B cell (primary cell): ENCODE data around the gene MPDZ. TPM values are rescaled to one million over a fixed set of nuclear protein-coding genes. Genes with fewer than 3 reads are reported as not detected.

Experiments used
- ATAC-seq: fragments of 200-7000 bp; cut with Tn5 transposase; one replicate; pipeline ENCODE4 v1.10.0; 2021; ENCODE audit warnings: low read depth, mild to moderate bottlenecking, moderate number of reproducible peaks, moderate library complexity
- CTCF ChIA-PET: fragments of 350-600 bp; sonication (Branson Sonifier 250); formaldehyde crosslinking; loops from one replicate; lab custom pipeline; 2021; ENCODE audit warnings: antibody characterized with exemption, inconsistent platforms; lab: Charles Lee
- POLR2A ChIA-PET: fragments of 350-600 bp; sonication (Branson Sonifier 250); formaldehyde crosslinking; loops from one replicate; lab custom pipeline; 2021; ENCODE audit warnings: antibody characterized with exemption; lab: Charles Lee
- DNase-seq: peaks from one replicate; pipeline ENCODE4 v3.0.0; 2013
- H2AFZ ChIP-seq: 2 replicates; pipeline ENCODE4 v1.6.1; 2012; ENCODE audit warnings: mild to moderate bottlenecking, low read depth, low read length; ENCODE audit not compliant: insufficient read depth, poor library complexity, severe bottlenecking
- H3K27ac ChIP-seq, 2 donors: 1 replicate in 1 of 2; 2 replicates in 1 of 2; pipeline ENCODE4 v1.5.1; 2012 to 2013; ENCODE audit warnings: low read length in 2 of 2, mild to moderate bottlenecking in 2 of 2, moderate library complexity in 1 of 2
- H3K27me3 ChIP-seq, 4 experiments: fragments of 200-600 bp in 1 of 4; sonication (generic) in 1 of 4; replicated peaks in 1 of 4; 1 replicate in 2 of 4; 2 replicates in 2 of 4; pipeline versions ENCODE4 v1.6.1 to v1.7.0; 2013 to 2016; ENCODE audit warnings: low read length in 3 of 4, mild to moderate bottlenecking in 2 of 4, mixed read lengths in 1 of 4, moderate library complexity in 1 of 4; ENCODE audit not compliant: insufficient read depth in 4 of 4, control insufficient read depth in 3 of 4; ENCODE audit errors: control extremely low read depth in 1 of 4
- H3K36me3 ChIP-seq, 2 experiments: replicated peaks in 1 of 2; 1 replicate in 1 of 2; 2 replicates in 1 of 2; pipeline versions ENCODE4 v1.6.1 to v1.7.1; 2013; ENCODE audit warnings: low read length in 1 of 2; ENCODE audit not compliant: insufficient read depth in 2 of 2, control insufficient read depth in 1 of 2; ENCODE audit errors: control extremely low read depth in 1 of 2, extremely low read depth in 1 of 2
- H3K4me1 ChIP-seq, 2 donors: fragments of 200-600 bp in 1 of 2; sonication (generic) in 1 of 2; 1 replicate in 1 of 2; 2 replicates in 1 of 2; pipeline versions ENCODE4 v1.5.1 to v1.6.1; 2013 to 2017; ENCODE audit warnings: low read length in 2 of 2; ENCODE audit not compliant: control insufficient read depth in 2 of 2, insufficient read depth in 2 of 2
- H3K4me2 ChIP-seq: replicated peaks from 2 replicates; pipeline ENCODE3; 2012; ENCODE audit warnings: mild to moderate bottlenecking, low read depth, low read length; ENCODE audit not compliant: poor library complexity, severe bottlenecking
- H3K4me3 ChIP-seq, 5 experiments: fragments of 200-600 bp in 1 of 5; sonication (generic) in 1 of 5; 1 replicate in 3 of 5; 2 replicates in 2 of 5; pipeline versions ENCODE4 v1.5.1 to v1.7.0; 2011 to 2016; ENCODE audit warnings: low read length in 4 of 5, mild to moderate bottlenecking in 4 of 5, low read depth in 2 of 5, control low read depth in 1 of 5, moderate library complexity in 1 of 5; ENCODE audit not compliant: insufficient read depth in 1 of 5; ENCODE audit errors: control extremely low read depth in 1 of 5, extremely low read depth in 1 of 5
- H3K79me2 ChIP-seq: fragments of 200-600 bp; sonication (generic); one replicate; pipeline ENCODE4 v1.6.0; 2016; ENCODE audit warnings: low read length; ENCODE audit not compliant: control insufficient read depth, insufficient read depth
- H3K9ac ChIP-seq: fragments of 200-600 bp; sonication (generic); 2 replicates; pipeline ENCODE4 v1.6.1; 2017; ENCODE audit warnings: mild to moderate bottlenecking, low read length, moderate library complexity
- H3K9me3 ChIP-seq, 3 donors: one replicate each; pipeline versions ENCODE4 v1.6.1 to v1.7.1; 2013; ENCODE audit warnings: low read length in 2 of 3; ENCODE audit not compliant: control insufficient read depth in 2 of 3, insufficient read depth in 1 of 3; ENCODE audit errors: control extremely low read depth in 1 of 3
- H4K20me1 ChIP-seq: 2 replicates; pipeline ENCODE4 v1.6.0; 2012; ENCODE audit warnings: mild to moderate bottlenecking, low read length; ENCODE audit not compliant: insufficient read depth, control insufficient read depth, poor library complexity, severe bottlenecking
- H3K27ac Mint-ChIP-seq: one replicate; pipeline ENCODE4 v1.8.0; 2021; ENCODE audit warnings: mixed read lengths
- H3K27me3 Mint-ChIP-seq: one replicate; pipeline ENCODE4 v1.8.0; 2021; ENCODE audit warnings: mixed read lengths
- H3K4me1 Mint-ChIP-seq: one replicate; pipeline ENCODE4 v1.8.0; 2021; ENCODE audit warnings: mixed read lengths
- H3K4me3 Mint-ChIP-seq: one replicate; pipeline ENCODE4 v1.8.0; 2021; ENCODE audit warnings: mixed read lengths
- H3K9me3 Mint-ChIP-seq: one replicate; pipeline ENCODE4 v1.8.0; 2022; ENCODE audit warnings: mixed read lengths; ENCODE audit not compliant: insufficient read depth
- EZH2 ChIP-seq: IDR thresholded peaks from 2 replicates; pipeline ENCODE4 v1.6.1; 2012; ENCODE audit warnings: borderline replicate concordance, low read depth, mild to moderate bottlenecking, moderate library complexity, low read length; ENCODE audit not compliant: insufficient read depth, poor library complexity, severe bottlenecking
- WGBS: methylation state at CpG from one replicate; pipeline ENCODE4 v1.1.5; 2013; ENCODE audit warnings: missing lambda C conversion rate; ENCODE audit not compliant: insufficient coverage; 5-methylcytosine and 5-hydroxymethylcytosine counted together
- intact Hi-C: fragments of 100-400 bp; cut with micrococcal nuclease; formaldehyde crosslinking; loops from one replicate; pipeline ENCODE4 v1.10.0; 2022
- polyA plus RNA-seq: library from polyadenylated mRNA; depleted of rRNA; stranded (reverse); fragments of >200 nt; gene quantifications from 2 replicates; pipeline ENCODE4 v1.2.3, GENCODE V29; 2012
- total RNA-seq, 2 donors: library from RNA; stranded (reverse); fragments of 120-200 nt in 1 of 2; gene quantifications; 1 replicate in 1 of 2; 2 replicates in 1 of 2; pipeline versions ENCODE4 v1.2.3 to v1.2.4, GENCODE V29; 2013 to 2022
- TF ChIP-seq, protein P1 (sequence below): fragments of 200-600 bp; IDR thresholded peaks from one replicate; pipeline ENCODE4 v1.8.0; 2022; ENCODE audit warnings: antibody characterized with exemption, mild to moderate bottlenecking

The MPDZ gene
- total and polyA plus RNA-seq, 2 donors (not counting 1 experiment from before 2014, with no cell fraction given) = not detected

DNA sequence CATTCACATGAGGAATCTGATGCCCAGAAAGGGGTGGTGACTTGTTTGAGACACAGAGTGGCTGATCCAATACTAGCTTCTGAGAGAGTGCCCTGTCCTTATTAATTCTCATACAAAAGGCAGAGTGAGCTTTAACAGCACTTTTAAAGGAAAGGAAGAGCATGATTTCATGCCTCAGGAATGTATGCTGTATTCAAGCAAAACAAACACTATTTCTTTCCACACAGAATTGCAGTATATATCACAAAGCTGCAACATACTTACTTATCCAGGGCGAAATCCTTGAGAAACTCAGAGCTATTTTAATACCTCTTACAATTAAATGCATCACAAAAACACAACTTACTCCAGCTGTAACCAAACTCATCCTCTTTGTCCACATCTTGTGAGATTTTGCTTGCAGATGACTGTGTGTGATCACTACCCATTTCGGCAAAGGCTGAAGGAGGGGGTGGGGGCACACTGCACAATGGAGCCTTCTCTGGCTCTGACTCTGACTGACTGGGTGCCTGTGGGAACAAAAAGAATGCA, 139.8 kb downstream of the MPDZ start:
- ATAC-seq (no peak), DNase-seq (no peak)
- Histone ChIP-seq H3K4me3 (no peak overlapping the region), H3K4me2 (no peak overlapping the region), H3K27ac (no peak overlapping the region), H3K9ac (no peak overlapping the region), H3K36me3 (no peaks in the 10 kb centered on the region), H3K27me3 (no peaks in the 10 kb centered on the region), H4K20me1 (no peaks in the 10 kb centered on the region), H2AFZ (no peak overlapping the region), H3K9me3 (no peaks in the 10 kb centered on the region), H3K4me1 (no peaks in the 10 kb centered on the region), H3K79me2 (no peaks in the 10 kb centered on the region)
- 93% methylated on average over 2 of the region's 2 CpGs for WGBS
- no peak overlapping the region for H3K4me3 Mint-ChIP-seq
- H3K4me1 Mint-ChIP-seq = no peaks in the 10 kb centered on the region
- no peak overlapping the region for H3K27ac Mint-ChIP-seq
- no peaks in the 10 kb centered on the region for H3K27me3 Mint-ChIP-seq
- POLR2A ChIA-PET = no interaction called here
- H3K9me3 Mint-ChIP-seq = no peaks in the 10 kb centered on the region
- CTCF ChIA-PET = no interaction called here
- intact Hi-C loops = no loop called here
- no peak for TF ChIP-seq EZH2
- TF ChIP-seq, protein P1, sequence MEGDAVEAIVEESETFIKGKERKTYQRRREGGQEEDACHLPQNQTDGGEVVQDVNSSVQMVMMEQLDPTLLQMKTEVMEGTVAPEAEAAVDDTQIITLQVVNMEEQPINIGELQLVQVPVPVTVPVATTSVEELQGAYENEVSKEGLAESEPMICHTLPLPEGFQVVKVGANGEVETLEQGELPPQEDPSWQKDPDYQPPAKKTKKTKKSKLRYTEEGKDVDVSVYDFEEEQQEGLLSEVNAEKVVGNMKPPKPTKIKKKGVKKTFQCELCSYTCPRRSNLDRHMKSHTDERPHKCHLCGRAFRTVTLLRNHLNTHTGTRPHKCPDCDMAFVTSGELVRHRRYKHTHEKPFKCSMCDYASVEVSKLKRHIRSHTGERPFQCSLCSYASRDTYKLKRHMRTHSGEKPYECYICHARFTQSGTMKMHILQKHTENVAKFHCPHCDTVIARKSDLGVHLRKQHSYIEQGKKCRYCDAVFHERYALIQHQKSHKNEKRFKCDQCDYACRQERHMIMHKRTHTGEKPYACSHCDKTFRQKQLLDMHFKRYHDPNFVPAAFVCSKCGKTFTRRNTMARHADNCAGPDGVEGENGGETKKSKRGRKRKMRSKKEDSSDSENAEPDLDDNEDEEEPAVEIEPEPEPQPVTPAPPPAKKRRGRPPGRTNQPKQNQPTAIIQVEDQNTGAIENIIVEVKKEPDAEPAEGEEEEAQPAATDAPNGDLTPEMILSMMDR = no peak

DNA sequence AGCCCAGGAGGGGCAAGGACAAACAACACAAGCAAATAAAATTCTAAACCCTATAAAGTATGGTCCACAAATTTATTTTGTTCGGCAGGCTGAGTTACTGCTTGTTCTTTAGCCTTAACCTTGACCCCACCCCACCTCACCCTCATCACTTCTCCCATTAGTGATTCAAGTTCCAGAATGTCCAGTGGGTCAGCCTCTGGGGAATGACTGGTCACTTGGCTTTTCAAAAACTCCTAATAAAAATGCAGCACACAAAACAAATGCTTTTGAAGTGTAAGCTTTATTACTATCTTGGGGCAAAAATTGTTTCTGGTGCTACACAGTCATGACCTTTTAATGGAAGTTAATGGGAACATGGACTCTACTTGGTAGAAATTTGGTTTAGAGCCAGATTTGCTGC, 142.1 kb downstream of the MPDZ start:
- Histone ChIP-seq H3K27me3 (no peaks in the 10 kb centered on the region), H3K4me1 (no peaks in the 10 kb centered on the region), H3K36me3 (no peaks in the 10 kb centered on the region), H3K79me2 (no peaks in the 10 kb centered on the region), H3K9ac (no peak overlapping the region), H4K20me1 (no peaks in the 10 kb centered on the region), H3K4me2 (no peak overlapping the region), H3K9me3 (no peaks in the 10 kb centered on the region), H3K4me3 (no peak overlapping the region), H3K27ac (no peak overlapping the region), H2AFZ (no peak overlapping the region)
- H3K4me3 Mint-ChIP-seq = no peak overlapping the region
- H3K27ac Mint-ChIP-seq = no peak overlapping the region
- CTCF ChIA-PET = no interaction called here
- TF ChIP-seq EZH2 = no peak
- TF ChIP-seq, protein P1 = no peak
- no peak for DNase-seq
- intact Hi-C loops = no loop called here
- WGBS = 100% methylated on average over 1 of the region's 1 CpG
- ATAC-seq = no peak
- H3K27me3 Mint-ChIP-seq = no peaks in the 10 kb centered on the region
- H3K4me1 Mint-ChIP-seq = no peaks in the 10 kb centered on the region
- POLR2A ChIA-PET = no interaction called here
- H3K9me3 Mint-ChIP-seq = no peaks in the 10 kb centered on the region
